HepG2 (cell line): ENCODE data around the gene CACNG4. TPM values are rescaled to one million over a fixed set of nuclear protein-coding genes. Genes with fewer than 3 reads are reported as not detected.

Experiments used
- ATAC-seq: fragments of 200-7000 bp; cut with Tn5 transposase; 3 replicates; pipeline ENCODE4 v1.9.1; 2020; ENCODE audit warnings: mild to moderate bottlenecking, moderate library complexity
- BruUV-seq: library from RNA; stranded (reverse); fragments of 400-500 nt; replicated peaks from 2 replicates; lab custom pipeline; 2021; lab: Mats Ljungman, UMichigan
- CTCF ChIA-PET: fragments of 300-600 bp; formaldehyde crosslinking; extraction: SDS; loops from one replicate; lab custom pipeline; 2021; ENCODE audit warnings: low total read pairs, inconsistent platforms, low intra/inter-chr PET ratio; lab: Yijun Ruan, JAX
- POLR2A ChIA-PET: fragments of 350-600 bp; sonication (Branson Sonifier 250); formaldehyde crosslinking; loops from one replicate; lab custom pipeline; 2020; ENCODE audit warnings: antibody characterized with exemption, inconsistent platforms; lab: Yijun Ruan, JAX
- DNase-seq: peaks from one replicate; pipeline ENCODE4 v3.0.0-alpha.2; 2015; ENCODE audit warnings: low spot score
- FAIRE-seq: peaks from 3 replicates; lab custom pipeline; 2011; peaks lifted over from hg19 to GRCh38; lab: Jason Lieb, UNC
- H2AFZ ChIP-seq: one replicate; pipeline ENCODE4 v1.6.1; 2011; ENCODE audit warnings: low read length, inconsistent platforms
- H3K27ac ChIP-seq: fragments of 300-600 bp; 3 replicates; pipeline ENCODE4 v1.8.0; 2011; ENCODE audit warnings: mixed run types, mild to moderate bottlenecking, mixed read lengths, low read length, inconsistent platforms; ENCODE audit not compliant: insufficient read depth; ENCODE audit errors: extremely low read length
- H3K27me3 ChIP-seq, 2 experiments: fragments of 200-600 bp in 1 of 2; 2 replicates in 1 of 2; 3 replicates in 1 of 2; pipeline versions ENCODE4 v1.6.0 to v1.8.0; 2011; ENCODE audit warnings: low read length in 2 of 2, mild to moderate bottlenecking in 2 of 2, moderate library complexity in 2 of 2, inconsistent platforms in 1 of 2; ENCODE audit not compliant: insufficient read depth in 2 of 2, control insufficient read depth in 1 of 2
- H3K36me3 ChIP-seq, 2 experiments: fragments of 200-600 bp in 1 of 2; replicated peaks in 1 of 2; 2 replicates in 1 of 2; 3 replicates in 1 of 2; pipeline versions ENCODE4 v1.5.1 to v1.8.0; 2011; ENCODE audit warnings: low read length in 2 of 2, inconsistent platforms in 1 of 2; ENCODE audit not compliant: insufficient read depth in 2 of 2, control insufficient read depth in 1 of 2
- H3K4me1 ChIP-seq: 2 replicates; pipeline ENCODE4 v1.5.1; 2012; ENCODE audit warnings: low read length, inconsistent platforms; ENCODE audit not compliant: insufficient read depth
- H3K4me2 ChIP-seq: 2 replicates; pipeline ENCODE4 v1.6.0; 2011; ENCODE audit warnings: low read depth, low read length, inconsistent platforms
- H3K4me3 ChIP-seq, 3 experiments: fragments of 200-600 bp in 1 of 3; sonication (generic), shearing (Covaris generic) in 1 of 3; replicated peaks in 1 of 3; 2 replicates each; pipeline ENCODE4 v1.5.1; 2011 to 2016; ENCODE audit warnings: low read length in 3 of 3, inconsistent platforms in 2 of 3, low read depth in 2 of 3, mild to moderate bottlenecking in 2 of 3, control low read depth in 1 of 3, mixed read lengths in 1 of 3; ENCODE audit not compliant: insufficient read depth in 1 of 3
- H3K79me2 ChIP-seq: one replicate; pipeline ENCODE4 v1.6.1; 2011; ENCODE audit warnings: low read length, inconsistent platforms; ENCODE audit not compliant: insufficient read depth
- H3K9ac ChIP-seq: 2 replicates; pipeline ENCODE4 v1.6.0; 2011; ENCODE audit warnings: mild to moderate bottlenecking, low read depth, low read length, inconsistent platforms; ENCODE audit not compliant: insufficient read depth
- H3K9me3 ChIP-seq: 2 replicates; pipeline ENCODE4 v1.5.1; 2012; ENCODE audit warnings: mild to moderate bottlenecking, low read length
- H4K20me1 ChIP-seq: 2 replicates; pipeline ENCODE4 v1.6.0; 2011; ENCODE audit warnings: inconsistent platforms, mild to moderate bottlenecking, low read length, moderate library complexity; ENCODE audit not compliant: insufficient read depth
- NCOA1 ChIP-seq: sonication (generic); formaldehyde crosslinking; IDR thresholded peaks from 2 replicates; pipeline ENCODE4 v1.9.0; 2021; ENCODE audit warnings: missing genetic modification reagents
- WGBS: methylation state at CpG from one replicate; pipeline ENCODE4 v1.1.6; 2017; ENCODE audit warnings: low lambda C conversion rate; 5-methylcytosine and 5-hydroxymethylcytosine counted together
- in situ Hi-C: cut with HindIII; loops from 2 replicates; pipeline ENCODE4 v1.10.0; 2017; ENCODE audit warnings: low pct_unique_long_range_greater_than_20kb; ENCODE audit not compliant: extremely low pct_ligation_motif_present
- intact Hi-C: fragments of 100-400 bp; cut with micrococcal nuclease; formaldehyde crosslinking; loops from one replicate; pipeline ENCODE4 v1.10.0; 2022; ENCODE audit not compliant: unreplicated experiment
- polyA plus RNA-seq, 8 experiments: library from polyadenylated mRNA; depleted of rRNA in 3 of 8; stranded (reverse) in 7 of 8; unstranded in 1 of 8; fragments of >200 nt; fragmentation: Illumina TruSeq in 4 of 8; extraction: Trizol in 4 of 8; gene quantifications; 2 replicates each; pipeline versions ENCODE4 v1.2.1 to v1.2.3, GENCODE V29; 2011 to 2016; ENCODE audit warnings: low read depth in 4 of 8, missing spikeins in 1 of 8, mixed read lengths in 1 of 8; ENCODE audit not compliant: insufficient read depth in 1 of 8
- total RNA-seq, 5 experiments: library from RNA; depleted of rRNA; stranded (reverse); fragments of >200 nt; fragmentation: Illumina TruSeq; extraction: Trizol; gene quantifications; 2 replicates each; pipeline ENCODE4 v1.2.3, GENCODE V29; 2016; ENCODE audit warnings: low read depth in 1 of 5

Gene CACNG4
- total and polyA plus RNA-seq, 2 of the 13 experiments (the other 11 are each of a cell fraction or from before 2014, with no cell fraction given): 0.09 TPM

GRCh38 chr17:67082107-67082506 lies 117.6 kb downstream of the CACNG4 start:
- no peak for TF ChIP-seq NCOA1
- H3K79me2 ChIP-seq: no peaks in the 10 kb centered on the region
- no peak overlapping the region for H2AFZ ChIP-seq
- no peak overlapping the region for H3K4me3 ChIP-seq
- in situ Hi-C loops (no loop called here), intact Hi-C loops (no loop called here)
- ATAC-seq: no peak
- H3K4me1 ChIP-seq: peaks cover 4% of the 10 kb centered on the region
- H3K9ac ChIP-seq: no peak overlapping the region
- BruUV-seq: no TSS peak
- FAIRE-seq: no peak
- no peaks in the 10 kb centered on the region for H3K27me3 ChIP-seq
- ChIA-PET CTCF (no interaction called here), POLR2A (no interaction called here)
- H3K9me3 ChIP-seq: no peaks in the 10 kb centered on the region
- peaks cover 27 to 63% of the 10 kb centered on the region in 2 experiments for H3K36me3 ChIP-seq
- H4K20me1 ChIP-seq: no peaks in the 10 kb centered on the region
- H3K4me2 ChIP-seq: no peak overlapping the region
- no peak for DNase-seq
- 89% methylated on average over 1 of the region's 1 CpG for WGBS
- H3K27ac ChIP-seq: no peak overlapping the region

Other genes starting within 250 kb of the CACNG4 start
- gene CACNG5, start 129.6 kb upstream of the CACNG4 start, total RNA-seq (2016; rRNA removed; fragmentation: Illumina TruSeq; extraction: Trizol): not detected in 2 replicates
- gene CACNG5, start 129.6 kb upstream of the CACNG4 start, polyA plus RNA-seq (2011; rRNA removed): not detected in 2 replicates
- gene CACNG1, start 79.8 kb downstream of the CACNG4 start, total RNA-seq (2016; rRNA removed; fragmentation: Illumina TruSeq; extraction: Trizol): not detected in 2 replicates
- gene CACNG1, start 79.8 kb downstream of the CACNG4 start, polyA plus RNA-seq (2011; rRNA removed): not detected in 2 replicates